OCI-LY7 (cell line): ENCODE data around the gene USP16.

Source experiments
- CTCF ChIP-seq: fragments of 200-600 bp; sonication (generic); conservative IDR thresholded peaks from 2 replicates; pipeline ENCODE4 v1.5.1; 2014; ENCODE audit warnings: mild to moderate bottlenecking, antibody characterized with exemption, low read length, moderate library complexity, mixed read lengths
- EZH2phosphoT487 ChIP-seq: fragments of 200-600 bp; sonication (generic); IDR thresholded peaks from 2 replicates; pipeline ENCODE4 v1.6.1; 2018; ENCODE audit warnings: low read depth, borderline replicate concordance, mild to moderate bottlenecking, mixed run types, antibody characterized with exemption, low read length, moderate library complexity, mixed read lengths

DNA sequence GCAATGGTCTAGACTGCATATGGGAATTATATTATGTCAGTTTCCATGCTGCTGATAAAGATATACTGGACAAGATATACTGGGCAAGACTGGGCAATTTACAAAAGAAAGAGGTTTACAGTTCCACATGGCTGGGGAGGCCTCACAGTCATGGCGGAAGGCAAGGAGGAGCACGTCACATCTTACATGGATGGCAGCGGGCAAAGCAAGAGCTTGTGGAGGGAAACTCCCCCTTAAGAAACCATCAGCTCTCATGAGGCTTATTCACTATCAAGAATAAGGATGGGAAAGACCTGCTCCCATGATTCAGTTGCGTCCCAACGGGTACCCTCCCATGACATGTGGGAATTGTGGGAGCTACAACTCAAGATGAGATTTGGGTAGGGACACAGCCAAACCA is 27.8 kb downstream of the USP16 start:
- TF ChIP-seq CTCF (no peak), EZH2phosphoT487 (no peak)
